GM13977 (cell line): Measurements from ENCODE around the gene MRPL16.

ENCODE experiments used
- DNase-seq: peaks from one replicate; pipeline ENCODE4 v3.0.0; 2012; ENCODE audit warnings: low spot score
- CTCF ChIP-seq: IDR thresholded peaks from 2 replicates; pipeline ENCODE4 v1.5.1; 2012; ENCODE audit warnings: mild to moderate bottlenecking, control low read depth; ENCODE audit not compliant: insufficient read depth; ENCODE audit errors: extremely low read depth, missing control alignments
- in situ Hi-C: fragments of 300-500 bp; cut with MboI; formaldehyde crosslinking; loops from one replicate; pipeline ENCODE4 v1.12.0; 2022; ENCODE audit warnings: low sequenced_read_pairs, low pct_unique_long_range_greater_than_20kb, mixed read lengths, inconsistent platforms; ENCODE audit not compliant: unreplicated experiment

The MRPL16 gene

GRCh38 chr11:59778122-59778521 lies 32.5 kb downstream of the MRPL16 start:
- no peak for DNase-seq
- in situ Hi-C loops, result no loop called here
- TF ChIP-seq CTCF, result no peak

GRCh38 chr11:59777104-59777503 lies 33.5 kb downstream of the MRPL16 start:
- DNase-seq, result no peak
- TF ChIP-seq CTCF, result no peak
- in situ Hi-C loops, result no loop called here

- in situ Hi-C loops, result no loop called here
- no peak for TF ChIP-seq CTCF
- no peak for DNase-seq
Observed at GRCh38 chr11:59776210-59777066, 34.1 kb downstream of the MRPL16 start.

- in situ Hi-C loops, result no loop called here
- TF ChIP-seq CTCF, result no peak
- no peak for DNase-seq
Observed at GRCh38 chr11:59773083-59773440, 37.5 kb downstream of the MRPL16 start.

- no peak for TF ChIP-seq CTCF
- in situ Hi-C loops, result no loop called here
- no peak for DNase-seq
Observed at GRCh38 chr11:59771605-59772004, 39.0 kb downstream of the MRPL16 start.

- no peak for DNase-seq
- no peak for TF ChIP-seq CTCF
- in situ Hi-C loops, result no loop called here
Observed at GRCh38 chr11:59770869-59771268, 39.7 kb downstream of the MRPL16 start.
